ENCODE measurements around the gene ARCN1. TPM values are rescaled to one million over a fixed set of nuclear protein-coding genes. Genes with fewer than 3 reads are reported as not detected.

ARCN1 gene
- total RNA-seq, 1 experiment from 2014 or later = 83.8 TPM

DNA sequence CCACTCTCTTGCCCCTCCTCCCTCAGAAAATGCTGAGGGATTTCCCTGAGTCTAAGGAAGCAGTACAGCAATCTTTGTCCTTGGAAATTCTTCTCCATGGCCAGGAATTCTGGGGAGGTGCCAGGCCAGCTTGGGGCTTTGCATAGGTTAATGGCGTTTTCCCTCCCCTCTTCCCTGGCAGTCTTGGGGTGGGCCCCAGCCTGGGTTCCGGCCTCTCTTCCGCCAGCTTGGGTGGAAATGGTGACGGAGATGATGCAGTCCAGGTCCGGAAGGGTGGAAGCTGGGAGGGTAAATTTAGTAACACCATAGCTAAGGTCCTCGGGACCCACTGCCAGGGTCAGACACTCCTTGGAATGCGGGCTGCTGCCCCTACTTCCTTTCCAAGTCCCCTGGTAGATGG lies 40.2 kb downstream of the ARCN1 start:
- Mint-ChIP-seq H3K4me1 (ENCODE audit: low read depth, unreplicated experiment) (peaks cover 35% of the 10 kb centered on the region), H3K27me3 (ENCODE audit: unreplicated experiment) (peaks cover 37% of the 10 kb centered on the region), H3K9me3 (ENCODE audit: low read depth, unreplicated experiment) (no peaks in the 10 kb centered on the region), H3K4me3 (ENCODE audit: low read depth, unreplicated experiment) (no peak overlapping the region), H3K36me3 (ENCODE audit: insufficient read depth, unreplicated experiment) (peaks cover 23% of the 10 kb centered on the region), H3K27ac (ENCODE audit: unreplicated experiment) (no peak overlapping the region)
- no TSS peak for BruUV-seq (replicated peaks)
- TF ChIP-seq CTCF (IDR thresholded peaks at IDR 0.05; ENCODE audit: unreplicated experiment) = no peak
- CTCF ChIA-PET = interaction anchor here (0.6 to 1.4 kb wide), 2 partner anchors 8 to 24 kb away, joined by 3 to 4 read pairs; no protein-coding TSS in a partner anchor
- no peak for DNase-seq
- intact Hi-C loops (cut with micrococcal nuclease; ENCODE audit: unreplicated experiment) = no loop called here

DNA sequence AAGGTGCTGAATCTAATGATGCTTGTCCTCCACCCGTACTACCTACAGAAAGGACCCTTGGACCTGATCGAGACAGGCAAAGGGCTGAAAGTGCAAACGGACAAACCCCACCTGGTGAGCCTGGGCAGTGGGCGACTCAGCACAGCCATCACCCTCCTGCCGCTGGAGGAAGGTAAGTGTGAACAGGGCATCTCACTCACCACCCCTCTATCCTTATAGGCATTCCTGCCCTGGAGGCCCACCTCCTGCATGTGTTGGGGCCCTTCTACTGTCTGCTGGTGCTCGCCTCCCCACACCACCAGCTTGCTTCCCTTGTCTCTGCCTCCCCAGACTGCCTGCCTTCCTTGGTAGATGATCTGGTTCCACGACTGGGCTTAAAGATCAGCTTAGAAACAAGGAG lies 42.3 kb downstream of the ARCN1 start:
- Mint-ChIP-seq H3K36me3 (ENCODE audit: insufficient read depth, unreplicated experiment) (peaks cover 6% of the 10 kb centered on the region), H3K4me3 (ENCODE audit: low read depth, unreplicated experiment) (no peak overlapping the region), H3K4me1 (ENCODE audit: low read depth, unreplicated experiment) (peaks cover 36% of the 10 kb centered on the region), H3K9me3 (ENCODE audit: low read depth, unreplicated experiment) (no peaks in the 10 kb centered on the region), H3K27me3 (ENCODE audit: unreplicated experiment) (peaks cover 23% of the 10 kb centered on the region), H3K27ac (ENCODE audit: unreplicated experiment) (no peak overlapping the region)
- intact Hi-C loops (cut with micrococcal nuclease; ENCODE audit: unreplicated experiment) = no loop called here
- no peak for DNase-seq
- TF ChIP-seq CTCF (IDR thresholded peaks at IDR 0.05; ENCODE audit: unreplicated experiment) = no peak
- CTCF ChIA-PET = no interaction called here
- no TSS peak for BruUV-seq (replicated peaks)

- Mint-ChIP-seq H3K27ac (ENCODE audit: unreplicated experiment) (no peak overlapping the region), H3K4me1 (ENCODE audit: low read depth, unreplicated experiment) (peaks cover 41% of the 10 kb centered on the region), H3K4me3 (ENCODE audit: low read depth, unreplicated experiment) (no peak overlapping the region), H3K9me3 (ENCODE audit: low read depth, unreplicated experiment) (no peaks in the 10 kb centered on the region), H3K27me3 (ENCODE audit: unreplicated experiment) (peaks cover 14% of the 10 kb centered on the region), H3K36me3 (ENCODE audit: insufficient read depth, unreplicated experiment) (peaks cover 16% of the 10 kb centered on the region)
- no TSS peak for BruUV-seq (replicated peaks)
- TF ChIP-seq CTCF (IDR thresholded peaks at IDR 0.05; ENCODE audit: unreplicated experiment) = no peak
- intact Hi-C loops (cut with micrococcal nuclease; ENCODE audit: unreplicated experiment) = no loop called here
- CTCF ChIA-PET = no interaction called here
- no peak for DNase-seq
Measured at GRCh38 chr11:118615282-118615975, 43.2 kb downstream of the ARCN1 start.

DNA sequence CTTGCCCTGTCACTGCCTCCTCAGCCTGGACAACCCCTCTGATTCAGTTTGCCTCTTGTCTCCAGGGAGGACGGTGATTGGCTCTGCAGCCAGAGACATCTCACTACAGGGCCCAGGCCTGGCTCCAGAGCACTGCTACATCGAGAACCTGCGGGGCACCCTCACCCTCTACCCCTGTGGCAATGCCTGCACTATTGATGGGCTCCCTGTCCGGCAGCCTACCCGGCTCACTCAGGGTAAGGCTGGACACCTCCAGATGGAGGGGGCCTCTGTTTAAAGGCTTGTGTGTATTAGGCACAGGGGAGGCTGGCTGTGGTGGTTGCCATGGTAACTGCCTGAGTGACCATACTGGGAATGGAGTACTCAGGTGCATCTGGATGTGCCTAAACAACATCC lies 43.8 kb downstream of the ARCN1 start:
- peaks cover 9% of the 10 kb centered on the region for H3K27me3 Mint-ChIP-seq (ENCODE audit: unreplicated experiment)
- CTCF ChIA-PET = no interaction called here
- no peaks in the 10 kb centered on the region for H3K9me3 Mint-ChIP-seq (ENCODE audit: low read depth, unreplicated experiment)
- TF ChIP-seq CTCF (IDR thresholded peaks at IDR 0.05; ENCODE audit: unreplicated experiment) = no peak
- no peak overlapping the region for H3K27ac Mint-ChIP-seq (ENCODE audit: unreplicated experiment)
- intact Hi-C loops (cut with micrococcal nuclease; ENCODE audit: unreplicated experiment) = no loop called here
- no peak for DNase-seq
- no TSS peak for BruUV-seq (replicated peaks)
- H3K4me3 Mint-ChIP-seq (ENCODE audit: low read depth, unreplicated experiment) = no peak overlapping the region
- H3K36me3 Mint-ChIP-seq (ENCODE audit: insufficient read depth, unreplicated experiment) = peaks cover 21% of the 10 kb centered on the region
- H3K4me1 Mint-ChIP-seq (ENCODE audit: low read depth, unreplicated experiment) = peaks cover 44% of the 10 kb centered on the region
